Brain microvascular endothelial cell (primary cell): ENCODE data around the gene POLR1E.

Source experiments
- DNase-seq: peaks from one replicate; pipeline ENCODE4 v3.0.0-alpha.2; 2020
- H3K27ac ChIP-seq: fragments of 250-450 bp; sonication (Bioruptor Pico); 2 replicates; pipeline ENCODE4 v1.5.1; 2020; ENCODE audit warnings: mild to moderate bottlenecking, moderate library complexity
- H3K27me3 ChIP-seq: fragments of 250-450 bp; sonication (Bioruptor Pico); replicated peaks from 2 replicates; pipeline ENCODE4 v1.5.1; 2020; ENCODE audit warnings: mild to moderate bottlenecking
- H3K36me3 ChIP-seq: fragments of 250-450 bp; sonication (Bioruptor Pico); replicated peaks from 2 replicates; pipeline ENCODE4 v1.5.1; 2020; ENCODE audit warnings: mild to moderate bottlenecking
- H3K4me3 ChIP-seq: 2 replicates; pipeline ENCODE4 v1.5.1; 2011; ENCODE audit warnings: low read depth, mild to moderate bottlenecking, control low read depth, low read length, moderate library complexity
- CTCF ChIP-seq: IDR thresholded peaks from 2 replicates; pipeline ENCODE4 v1.5.1; 2011; ENCODE audit warnings: low read depth, mild to moderate bottlenecking, moderate library complexity, low read length, control low read depth, inconsistent platforms; ENCODE audit errors: missing control alignments
- in situ Hi-C: cut with HindIII; loops from 2 replicates; pipeline ENCODE4 v1.10.0; 2017; ENCODE audit warnings: low sequenced_read_pairs, low pct_ligation_motif_present

The POLR1E gene

GRCh38 chr9:37549527-37549926, 63.8 kb downstream of the POLR1E start:
- in situ Hi-C loops = no loop called here
- H3K4me3 ChIP-seq = no peak overlapping the region
- H3K36me3 ChIP-seq = no peaks in the 10 kb centered on the region
- no peak overlapping the region for H3K27ac ChIP-seq
- no peak for TF ChIP-seq CTCF
- no peaks in the 10 kb centered on the region for H3K27me3 ChIP-seq
- DNase-seq = no peak

GRCh38 chr9:37550781-37551180, 65.0 kb downstream of the POLR1E start:
- Histone ChIP-seq H3K27me3 (no peaks in the 10 kb centered on the region), H3K4me3 (no peak overlapping the region), H3K27ac (no peak overlapping the region), H3K36me3 (no peaks in the 10 kb centered on the region)
- in situ Hi-C loops = no loop called here
- DNase-seq = peak; percentile 53
- TF ChIP-seq CTCF = no peak

- H3K4me3 ChIP-seq = no peak overlapping the region
- no peaks in the 10 kb centered on the region for H3K36me3 ChIP-seq
- H3K27me3 ChIP-seq = no peaks in the 10 kb centered on the region
- in situ Hi-C loops = no loop called here
- no peak for DNase-seq
- H3K27ac ChIP-seq = no peak overlapping the region
- no peak for TF ChIP-seq CTCF
Observed at GRCh38 chr9:37551468-37551867, 65.7 kb downstream of the POLR1E start.

- no peaks in the 10 kb centered on the region for H3K36me3 ChIP-seq
- TF ChIP-seq CTCF = no peak
- no peaks in the 10 kb centered on the region for H3K27me3 ChIP-seq
- no peak overlapping the region for H3K4me3 ChIP-seq
- no peak for DNase-seq
- in situ Hi-C loops = no loop called here
- no peak overlapping the region for H3K27ac ChIP-seq
Observed at GRCh38 chr9:37551888-37552287, 66.1 kb downstream of the POLR1E start.
